Endothelial cell of umbilical vein (primary cell): ENCODE measurements around the gene SLC26A4.

Experiments
- CTCF ChIP-seq, 2 donors: IDR thresholded peaks; 1 replicate in 1 of 2; 2 replicates in 1 of 2; pipeline ENCODE4 v1.5.1; 2011; ENCODE audit warnings: low read length in 2 of 2, mild to moderate bottlenecking in 2 of 2, moderate library complexity in 2 of 2, control low read depth in 1 of 2, inconsistent platforms in 1 of 2, low read depth in 1 of 2; ENCODE audit not compliant: insufficient read depth in 1 of 2; ENCODE audit errors: extremely low read depth in 1 of 2
- EZH2 ChIP-seq: IDR thresholded peaks from 2 replicates; pipeline ENCODE4 v1.6.1; 2012; ENCODE audit warnings: borderline replicate concordance, low read depth, mild to moderate bottlenecking, moderate library complexity, low read length, inconsistent platforms; ENCODE audit not compliant: severe bottlenecking
- FOS ChIP-seq: IDR thresholded peaks from 2 replicates; pipeline ENCODE4 v1.6.1; 2011; ENCODE audit warnings: mild to moderate bottlenecking, low read length, moderate library complexity, borderline replicate concordance; ENCODE audit not compliant: insufficient read depth
- GATA2 ChIP-seq: IDR thresholded peaks from 2 replicates; pipeline ENCODE4 v1.7.0; 2011; ENCODE audit warnings: low read depth, mild to moderate bottlenecking, moderate library complexity, mixed read lengths, low read length; ENCODE audit not compliant: insufficient read length, insufficient read depth
- JUN ChIP-seq: IDR thresholded peaks from 2 replicates; pipeline ENCODE4 v1.6.1; 2011; ENCODE audit warnings: borderline replicate concordance, low read depth; ENCODE audit not compliant: insufficient read length, insufficient read depth
- MAX ChIP-seq: IDR thresholded peaks from 2 replicates; pipeline ENCODE4 v1.6.1; 2011; ENCODE audit not compliant: insufficient read depth, insufficient read length
- POLR2A ChIP-seq: IDR thresholded peaks from 2 replicates; pipeline ENCODE4 v1.6.1; 2012; ENCODE audit warnings: low read depth, mild to moderate bottlenecking, control low read depth, low read length
- POLR2AphosphoS5 ChIP-seq: IDR thresholded peaks from 2 replicates; pipeline ENCODE4 v1.6.1; 2012; ENCODE audit warnings: low read depth, mild to moderate bottlenecking, control low read depth, low read length, moderate library complexity; ENCODE audit not compliant: insufficient read depth

- TF ChIP-seq POLR2A: no peak
- TF ChIP-seq MAX: no peak
- no peak for TF ChIP-seq CTCF (IDR thresholded peaks at IDR 0.05; ENCODE audit: extremely low read depth in 1 of 2, insufficient read depth in 1 of 2, low read depth in 1 of 2, low read length in 2 of 2)
- TF ChIP-seq GATA2: no peak
- no peak for TF ChIP-seq POLR2AphosphoS5
- no peak for TF ChIP-seq FOS
- TF ChIP-seq EZH2: no peak
- no peak for TF ChIP-seq JUN
Observed at GRCh38 chr7:107622429-107622828, 38.2 kb upstream of the SLC26A4 start.
